ENCODE results near the gene ARMC3.
A peak's percentile ranks its signal among the peaks of the same experiment; 100 is the strongest.
"Not testable (repeated sequence)": the region's sequence is repeated elsewhere in the genome, so short reads cannot be mapped to it uniquely, and the experiment has no call there.

ARMC3 gene

GRCh38 chr10:22927661-22928403 is at the start of gene ARMC3:
Gene ARMC3, plus strand, starts transcription at chr10:22928053. Its CDS starts 3,944 bp downstream, at chr10:22931997.
- peak; percentile 73 for DNase-seq (ENCODE audit: low spot score)

- no peak for DNase-seq (ENCODE audit: low spot score)
Observed at GRCh38 chr10:22891797-22892196, 36.1 kb upstream of the ARMC3 start.

GRCh38 chr10:22893781-22894180 is 34.1 kb upstream of the ARMC3 start:
- no peak for DNase-seq (ENCODE audit: low spot score)

GRCh38 chr10:22894714-22895113 is 33.1 kb upstream of the ARMC3 start:
- DNase-seq (ENCODE audit: low spot score): no peak

- no peak for DNase-seq (ENCODE audit: low spot score)
Observed at GRCh38 chr10:22895252-22895651, 32.6 kb upstream of the ARMC3 start.

- no peak for DNase-seq (ENCODE audit: low spot score)
Observed at GRCh38 chr10:22897371-22897770, 30.5 kb upstream of the ARMC3 start.

- no peak for DNase-seq (ENCODE audit: low spot score)
Observed at GRCh38 chr10:22899307-22899706, 28.5 kb upstream of the ARMC3 start.

GRCh38 chr10:22899775-22900174 is 28.1 kb upstream of the ARMC3 start:
- no peak for DNase-seq (ENCODE audit: low spot score)

GRCh38 chr10:22900841-22901601 is 26.8 kb upstream of the ARMC3 start:
- no peak for DNase-seq (ENCODE audit: low spot score)

- not testable (repeated sequence) for DNase-seq (ENCODE audit: low spot score)
Observed at GRCh38 chr10:22902147-22902546, 25.7 kb upstream of the ARMC3 start.

- no peak for DNase-seq (ENCODE audit: low spot score)
Observed at GRCh38 chr10:22903694-22904093, 24.2 kb upstream of the ARMC3 start.

GRCh38 chr10:22906767-22907166 is 21.1 kb upstream of the ARMC3 start:
- DNase-seq (ENCODE audit: low spot score): no peak

GRCh38 chr10:22908837-22909236 is 19.0 kb upstream of the ARMC3 start:
- DNase-seq (ENCODE audit: low spot score): no peak

GRCh38 chr10:22909673-22910072 is 18.2 kb upstream of the ARMC3 start:
- DNase-seq (ENCODE audit: low spot score): not testable (repeated sequence)

GRCh38 chr10:22911067-22911466 is 16.8 kb upstream of the ARMC3 start:
- DNase-seq (ENCODE audit: low spot score): no peak

- DNase-seq (ENCODE audit: low spot score): no peak
Observed at GRCh38 chr10:22911889-22912762, 15.7 kb upstream of the ARMC3 start.

- no peak for DNase-seq (ENCODE audit: low spot score)
Observed at GRCh38 chr10:22912763-22913384, 15.0 kb upstream of the ARMC3 start.

GRCh38 chr10:22913474-22914092 is 14.3 kb upstream of the ARMC3 start:
- DNase-seq (ENCODE audit: low spot score): peak; percentile 24

- no peak for DNase-seq (ENCODE audit: low spot score)
Observed at GRCh38 chr10:22915314-22915713, 12.5 kb upstream of the ARMC3 start.

GRCh38 chr10:22925088-22925487 is 2.8 kb upstream of the ARMC3 start:
- no peak for DNase-seq (ENCODE audit: low spot score)

- DNase-seq (ENCODE audit: low spot score): no peak
Observed at GRCh38 chr10:22927166-22927565, 687 bp upstream of the ARMC3 start.

Data from CD4-positive, alpha-beta T cell treated with Interleukin-2 at 100 ng/mL for 4 hours (primary cell).